A673 (cell line): ENCODE measurements around the gene FKBP5.

ENCODE experiments used
- EZH2 ChIP-seq: fragments of 200-600 bp; sonication (generic); IDR thresholded peaks from 2 replicates; pipeline ENCODE4 v1.6.1; 2017; ENCODE audit warnings: borderline replicate concordance, low read depth, mild to moderate bottlenecking, mixed read lengths, antibody characterized with exemption, low read length; ENCODE audit not compliant: poor library complexity, severe bottlenecking
- TF ChIP-seq, protein P1 (sequence below): fragments of 300-800, 200-600 bp; sonication (generic); conservative IDR thresholded peaks from 2 replicates; pipeline ENCODE4 v1.5.1; 2017; ENCODE audit warnings: low read depth, mild to moderate bottlenecking, antibody characterized with exemption, low read length, moderate library complexity, mixed read lengths

DNA sequence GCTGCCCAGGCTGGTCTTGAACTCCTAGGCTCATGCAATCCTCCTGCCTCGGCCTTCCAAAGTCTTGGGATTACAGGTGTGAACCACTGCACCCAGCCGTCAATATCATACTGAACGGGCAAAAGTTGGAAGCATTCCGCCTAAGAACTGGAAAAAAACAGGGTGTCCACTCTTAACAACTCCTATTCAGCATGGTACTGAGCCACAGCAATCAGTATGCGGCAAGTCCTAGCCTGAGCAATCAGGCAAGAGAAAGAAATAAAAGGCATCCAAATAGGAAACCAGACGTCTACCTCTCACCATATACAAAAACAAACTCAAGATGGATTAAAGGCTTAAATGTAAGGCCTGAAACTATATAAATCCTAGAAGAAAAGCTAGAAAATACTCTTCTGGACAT is 83.1 kb downstream of the FKBP5 start:
- TF ChIP-seq, protein P1, sequence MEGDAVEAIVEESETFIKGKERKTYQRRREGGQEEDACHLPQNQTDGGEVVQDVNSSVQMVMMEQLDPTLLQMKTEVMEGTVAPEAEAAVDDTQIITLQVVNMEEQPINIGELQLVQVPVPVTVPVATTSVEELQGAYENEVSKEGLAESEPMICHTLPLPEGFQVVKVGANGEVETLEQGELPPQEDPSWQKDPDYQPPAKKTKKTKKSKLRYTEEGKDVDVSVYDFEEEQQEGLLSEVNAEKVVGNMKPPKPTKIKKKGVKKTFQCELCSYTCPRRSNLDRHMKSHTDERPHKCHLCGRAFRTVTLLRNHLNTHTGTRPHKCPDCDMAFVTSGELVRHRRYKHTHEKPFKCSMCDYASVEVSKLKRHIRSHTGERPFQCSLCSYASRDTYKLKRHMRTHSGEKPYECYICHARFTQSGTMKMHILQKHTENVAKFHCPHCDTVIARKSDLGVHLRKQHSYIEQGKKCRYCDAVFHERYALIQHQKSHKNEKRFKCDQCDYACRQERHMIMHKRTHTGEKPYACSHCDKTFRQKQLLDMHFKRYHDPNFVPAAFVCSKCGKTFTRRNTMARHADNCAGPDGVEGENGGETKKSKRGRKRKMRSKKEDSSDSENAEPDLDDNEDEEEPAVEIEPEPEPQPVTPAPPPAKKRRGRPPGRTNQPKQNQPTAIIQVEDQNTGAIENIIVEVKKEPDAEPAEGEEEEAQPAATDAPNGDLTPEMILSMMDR: no peak
- no peak for TF ChIP-seq EZH2
